Measurements from ENCODE around the gene ZNF467.

The ZNF467 gene

DNA sequence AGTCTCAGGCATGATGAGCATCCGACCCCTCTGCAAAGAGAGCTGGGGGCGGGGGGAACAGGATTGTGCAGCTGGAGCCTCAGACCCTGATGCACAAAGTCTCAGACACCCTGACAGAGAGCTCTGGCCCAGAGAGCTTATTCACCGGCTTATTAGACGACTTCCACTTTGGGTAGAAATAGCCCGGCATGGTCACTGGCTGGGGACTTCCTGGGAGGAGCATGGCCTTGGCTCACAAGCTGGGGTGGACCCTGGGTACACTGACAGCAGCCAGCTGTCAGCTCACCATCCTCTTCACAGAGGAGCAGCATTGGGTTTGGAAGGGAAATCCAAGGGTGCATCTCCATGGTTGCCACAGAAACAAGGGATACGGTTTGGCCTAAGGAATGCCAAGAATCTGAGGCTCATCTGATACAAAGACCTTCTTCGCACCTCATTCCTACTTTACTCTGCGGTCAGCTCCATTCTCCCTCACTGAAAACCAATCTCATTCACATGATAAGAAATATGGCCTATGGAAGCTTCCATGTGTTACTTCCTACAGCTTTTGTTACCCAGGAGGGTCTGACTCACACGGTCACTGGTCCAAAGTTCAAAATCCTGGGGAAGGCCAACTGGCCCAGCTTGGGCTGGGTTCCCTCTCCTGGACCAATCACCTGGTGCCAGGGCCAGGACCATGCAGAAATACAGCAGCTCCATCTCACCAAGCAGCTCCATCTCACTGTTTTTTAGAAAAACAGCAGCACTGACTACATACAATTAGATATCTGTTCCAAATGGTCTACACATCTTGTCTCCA lies 25.1 kb downstream of the ZNF467 start:
- DNase-seq (ENCODE audit: low read depth), result no peak

GRCh38 chr7:149743476-149744255 lies 29.7 kb downstream of the ZNF467 start:
- DNase-seq (ENCODE audit: low read depth), result no peak

DNA sequence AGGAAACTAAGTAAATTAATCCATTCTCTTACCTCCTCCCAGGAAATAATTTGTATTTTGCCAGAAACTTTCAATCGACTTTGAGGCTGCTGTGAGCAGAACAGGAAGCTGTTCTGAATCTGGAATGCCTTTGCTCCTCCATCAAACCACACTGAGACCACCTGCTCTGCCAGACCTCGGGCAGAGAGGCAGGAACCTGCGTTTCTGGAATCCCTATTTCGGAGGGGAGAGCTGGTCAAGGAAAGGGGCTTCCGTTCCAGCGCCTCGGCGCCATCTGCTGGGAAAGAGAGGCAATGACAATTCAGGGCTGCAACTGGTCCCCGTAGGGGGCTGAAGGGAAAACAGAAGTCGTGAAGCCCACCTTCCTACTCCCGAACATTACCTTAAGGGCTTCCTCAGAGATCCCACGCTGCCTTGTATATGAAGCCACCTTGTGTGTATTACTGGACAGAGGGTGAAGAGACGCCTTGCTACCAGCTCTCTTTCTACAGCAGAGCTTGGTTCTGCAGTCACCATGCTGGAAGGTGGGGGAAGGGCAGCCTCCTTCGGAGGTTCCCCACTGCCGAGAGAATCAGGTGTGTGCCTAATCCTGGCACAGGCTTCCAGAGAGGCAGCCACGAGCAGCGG lies 31.2 kb downstream of the ZNF467 start:
- peak; percentile 12 for DNase-seq (ENCODE audit: low read depth)

DNA sequence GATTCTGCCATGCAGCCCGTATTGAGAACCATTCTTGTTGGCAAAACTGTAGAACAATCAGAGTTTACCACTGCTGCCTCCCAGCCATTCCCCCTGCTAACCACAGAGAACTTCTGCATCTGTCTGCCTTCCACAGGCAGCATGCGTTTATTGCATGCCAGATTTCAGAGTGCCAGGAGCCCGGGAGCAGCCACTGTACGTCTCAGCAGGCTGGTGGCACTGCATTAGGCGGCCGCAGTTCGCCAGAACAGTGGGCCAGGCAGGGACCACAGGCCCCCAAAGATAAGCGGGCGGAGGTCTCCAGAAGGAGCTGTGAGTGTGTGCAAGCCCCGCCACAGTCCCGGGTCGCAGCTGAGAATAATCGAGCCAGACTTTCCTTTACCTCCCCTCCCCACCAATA lies 31.8 kb downstream of the ZNF467 start:
- DNase-seq (ENCODE audit: low read depth), result no peak

- no peak for DNase-seq (ENCODE audit: low read depth)
Observed at GRCh38 chr7:149736478-149737360, 36.7 kb downstream of the ZNF467 start.

DNA sequence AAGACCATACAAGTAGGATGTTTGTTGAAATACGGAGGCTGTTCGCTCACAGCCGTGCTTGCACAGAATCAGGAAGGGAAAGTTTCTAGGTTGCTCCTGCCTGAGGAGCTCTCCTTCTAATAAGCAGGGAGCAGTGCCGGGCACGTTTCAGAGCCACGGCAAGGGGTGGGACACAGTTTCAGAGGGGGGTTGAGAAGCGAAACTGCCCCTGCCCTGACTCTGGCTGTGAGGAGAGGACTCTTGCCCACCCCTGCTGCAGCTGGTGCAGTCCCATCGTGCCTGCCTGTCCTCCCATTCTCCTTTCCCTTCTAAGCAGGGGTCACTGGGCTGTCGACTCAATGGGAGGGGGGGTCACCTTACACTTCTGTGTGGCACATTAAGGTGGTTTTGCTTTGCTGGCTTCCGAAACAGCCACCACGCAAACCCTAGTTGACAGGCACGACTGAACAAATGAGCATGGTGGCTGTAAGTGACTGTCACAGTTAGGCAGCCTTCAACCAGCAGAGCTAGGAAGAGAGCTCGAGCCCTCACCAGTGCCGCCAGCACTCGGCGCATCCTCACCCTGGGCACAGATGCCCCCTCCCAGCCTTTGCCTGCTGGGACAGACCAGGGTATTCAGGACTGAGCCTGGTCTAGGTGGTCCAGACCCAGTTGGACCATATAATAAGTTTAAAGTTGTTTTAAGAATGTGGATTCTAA lies 37.5 kb downstream of the ZNF467 start:
- no peak for DNase-seq (ENCODE audit: low read depth)

DNA sequence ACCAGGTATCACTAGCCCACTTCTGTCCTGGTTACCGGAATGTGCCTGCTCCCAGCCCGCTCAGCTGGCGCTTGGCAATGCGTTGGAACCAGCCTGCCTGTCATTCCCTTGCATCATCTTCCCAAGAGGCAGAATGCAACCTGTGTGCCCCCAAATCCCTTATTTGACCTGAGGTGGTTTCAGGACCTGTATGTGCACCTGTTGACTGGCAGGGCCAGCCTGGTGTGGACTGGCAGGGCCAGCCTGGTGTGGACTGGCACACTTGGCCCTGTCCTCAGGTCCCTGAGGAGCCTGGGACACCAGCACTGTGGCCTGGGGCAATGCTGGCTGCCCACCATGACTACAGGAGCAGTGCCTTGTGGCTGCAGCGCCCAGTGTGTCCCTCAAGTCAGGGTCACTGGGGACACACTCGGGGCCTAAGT lies 38.2 kb downstream of the ZNF467 start:
- DNase-seq (ENCODE audit: low read depth), result no peak

DNA sequence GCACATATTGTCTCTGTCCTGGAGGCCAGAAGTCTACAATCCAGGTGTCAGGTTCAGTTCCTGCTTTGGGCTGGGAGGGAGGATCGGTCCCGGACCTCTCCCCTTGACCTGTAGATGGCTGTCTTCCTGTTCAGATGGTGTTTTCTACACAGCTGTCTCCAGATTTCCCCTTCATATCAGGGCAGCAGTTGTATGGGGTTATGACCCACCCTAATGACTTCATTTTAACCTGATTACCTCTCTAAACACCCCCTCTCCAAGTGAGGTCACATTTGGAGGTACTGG lies 38.7 kb downstream of the ZNF467 start:
- no peak for DNase-seq (ENCODE audit: low read depth)

- DNase-seq (ENCODE audit: low read depth), result no peak
Observed at GRCh38 chr7:149733924-149734790, 39.2 kb downstream of the ZNF467 start.

GRCh38 chr7:149733131-149733923 lies 40.1 kb downstream of the ZNF467 start:
- no peak for DNase-seq (ENCODE audit: low read depth)

GRCh38 chr7:149732611-149733010 lies 40.8 kb downstream of the ZNF467 start:
- DNase-seq (ENCODE audit: low read depth), result no peak

DNA sequence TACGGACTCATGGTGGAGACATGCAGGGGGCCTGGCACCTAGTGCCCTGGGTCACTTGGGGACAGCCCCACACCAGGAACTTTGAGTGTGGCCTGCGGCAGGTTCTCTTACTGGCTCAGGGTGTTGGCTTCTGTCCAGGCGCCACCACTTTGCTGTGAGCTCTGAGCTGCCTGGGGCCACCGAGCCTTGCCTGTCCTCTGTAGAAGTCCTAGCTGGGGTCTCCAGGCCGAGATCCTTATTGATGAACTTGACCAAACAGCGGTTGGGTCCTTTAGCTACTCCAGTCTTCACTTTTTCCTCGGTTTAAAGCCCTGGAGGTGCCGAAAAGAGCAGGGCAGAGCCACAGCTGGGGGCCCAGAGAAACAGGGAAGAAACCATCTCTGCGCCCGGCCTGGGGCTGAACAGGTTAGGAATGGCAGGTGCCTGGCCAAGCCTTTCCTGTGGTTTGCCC lies 41.3 kb downstream of the ZNF467 start:
- no peak for DNase-seq (ENCODE audit: low read depth)

GRCh38 chr7:149731207-149731955 lies 42.0 kb downstream of the ZNF467 start:
- DNase-seq (ENCODE audit: low read depth), result no peak

DNA sequence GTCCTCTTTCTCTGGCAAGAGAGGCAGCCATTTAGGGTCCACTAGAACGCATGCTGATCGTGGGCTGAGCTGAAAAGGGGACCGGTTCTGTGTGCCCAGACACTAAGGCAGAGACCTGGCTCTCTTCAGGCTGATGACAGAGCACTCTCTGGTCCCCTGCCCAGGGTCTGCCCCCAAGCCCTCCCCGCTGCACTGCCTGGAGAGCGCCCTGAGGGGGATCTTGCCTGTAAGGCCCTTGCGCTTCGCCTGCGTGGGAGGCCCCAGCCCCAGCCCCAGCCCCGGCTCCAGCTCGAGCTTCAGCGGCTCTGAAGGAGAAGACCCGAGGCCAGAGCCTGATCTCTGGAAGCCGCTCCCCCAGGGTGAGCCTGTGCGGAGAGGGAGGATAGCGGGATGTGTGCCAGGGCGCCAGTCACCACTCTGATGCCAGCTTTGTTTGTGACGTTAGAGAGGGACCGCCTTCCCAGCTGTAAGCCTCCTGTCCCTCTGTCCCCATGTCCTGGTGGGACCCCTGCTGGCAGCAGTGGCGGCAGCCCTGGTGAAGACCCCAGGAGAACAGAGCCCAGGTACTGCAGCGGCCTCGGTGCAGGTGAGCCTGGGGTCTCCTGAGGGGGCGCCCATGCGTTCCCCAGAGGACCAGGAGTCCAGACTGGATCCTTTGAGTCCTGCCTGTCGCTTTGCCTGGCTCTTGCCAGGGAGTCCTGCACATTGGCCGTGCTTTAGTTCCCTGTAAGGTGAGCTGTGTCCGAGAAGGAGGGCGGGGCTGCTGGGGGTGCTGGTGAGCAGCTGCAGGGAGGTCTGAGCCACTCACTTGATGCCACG lies 43.2 kb downstream of the ZNF467 start:
- DNase-seq (ENCODE audit: low read depth), result no peak

DNA sequence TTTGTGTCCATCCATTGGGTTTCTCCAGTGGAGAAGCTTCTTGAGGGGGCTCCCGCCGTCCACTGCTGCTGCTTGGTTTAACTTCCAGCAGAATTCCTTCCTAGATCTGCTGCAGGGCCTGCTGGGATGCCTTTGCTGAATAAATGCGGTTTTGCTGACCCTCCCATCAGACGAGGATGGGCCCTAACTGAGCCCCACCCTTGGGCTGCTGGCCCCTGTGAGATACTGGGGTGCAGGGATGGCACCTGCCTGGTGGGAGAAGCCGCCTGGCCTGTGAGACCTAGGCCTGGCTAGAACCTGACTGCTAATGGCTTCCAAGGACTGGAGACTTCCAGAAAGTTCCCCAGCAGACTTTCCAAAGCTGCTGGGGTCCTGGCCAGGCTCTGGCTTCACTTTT lies 43.8 kb downstream of the ZNF467 start:
- DNase-seq (ENCODE audit: low read depth), result no peak

GRCh38 chr7:149728491-149729375 lies 44.7 kb downstream of the ZNF467 start:
- DNase-seq (ENCODE audit: low read depth), result no peak

- DNase-seq (ENCODE audit: low read depth), result no peak
Observed at GRCh38 chr7:149727899-149728476, 45.4 kb downstream of the ZNF467 start.
